ENCODE results near the gene ABHD8.
A peak's percentile ranks its signal among the peaks of the same experiment; 100 is the strongest.

The ABHD8 gene

GRCh38 chr19:17309198-17309964, 6.2 kb upstream of the ABHD8 start, which contains the start of gene DDA1:
Gene DDA1, plus strand, starts transcription at chr19:17309563. Its CDS starts 92 bp downstream, at chr19:17309655.
- no peak for TF ChIP-seq CTCF (IDR thresholded peaks at IDR 0.05; ENCODE audit: low read depth, low read length, missing control alignments)
- DNase-seq (ENCODE audit: low read depth), result peak; percentile 100
- H3K4me3 ChIP-seq (ENCODE audit: low read depth, low read length), result peak within 1 kb of the TSS; percentile 75

GRCh38 chr19:17307876-17308377, 4.7 kb upstream of the ABHD8 start:
- DNase-seq (ENCODE audit: low read depth), result no peak
- TF ChIP-seq CTCF (IDR thresholded peaks at IDR 0.05; ENCODE audit: low read depth, low read length, missing control alignments), result no peak
- H3K4me3 ChIP-seq (ENCODE audit: low read depth, low read length), result no peak overlapping the region

GRCh38 chr19:17306285-17306714, 3.1 kb upstream of the ABHD8 start:
- DNase-seq (ENCODE audit: low read depth), result no peak
- TF ChIP-seq CTCF (IDR thresholded peaks at IDR 0.05; ENCODE audit: low read depth, low read length, missing control alignments), result no peak
- H3K4me3 ChIP-seq (ENCODE audit: low read depth, low read length), result peak overlapping the region; percentile 82

GRCh38 chr19:17305517-17306284, 2.5 kb upstream of the ABHD8 start, which contains the start of gene MRPL34:
Gene MRPL34, plus strand, starts transcription at chr19:17305872. Its CDS starts 21 bp downstream, at chr19:17305893.
- DNase-seq (ENCODE audit: low read depth), result peak; percentile 98
- H3K4me3 ChIP-seq (ENCODE audit: low read depth, low read length), result peak within 1 kb of the TSS; percentile 82
- TF ChIP-seq CTCF (IDR thresholded peaks at IDR 0.05; ENCODE audit: low read depth, low read length, missing control alignments), result peak; percentile 79

- peak overlapping the region; percentile 82 for H3K4me3 ChIP-seq (ENCODE audit: low read depth, low read length)
- no peak for DNase-seq (ENCODE audit: low read depth)
- no peak for TF ChIP-seq CTCF (IDR thresholded peaks at IDR 0.05; ENCODE audit: low read depth, low read length, missing control alignments)
Measured at GRCh38 chr19:17305216-17305516, 1.9 kb upstream of the ABHD8 start.

GRCh38 chr19:17304386-17305215, 1.4 kb upstream of the ABHD8 start:
- DNase-seq (ENCODE audit: low read depth), result no peak
- H3K4me3 ChIP-seq (ENCODE audit: low read depth, low read length), result no peak overlapping the region; the same call in 1 of the 2 replicates
- TF ChIP-seq CTCF (IDR thresholded peaks at IDR 0.05; ENCODE audit: low read depth, low read length, missing control alignments), result no peak
